Neural cell (in vitro differentiated cells): ENCODE results near the gene ARRB1. TPM values are rescaled to one million over a fixed set of nuclear protein-coding genes. Genes with fewer than 3 reads are reported as not detected.

Source experiments
- H2AFZ ChIP-seq: fragments of 200-600, 300-800 bp; sonication (generic), shearing (Covaris generic); 2 replicates; pipeline ENCODE4 v1.6.0; 2014; ENCODE audit warnings: low read depth, mild to moderate bottlenecking, antibody characterized with exemption, low read length, moderate library complexity
- H3F3A ChIP-seq: fragments of 200-600 bp; shearing (Covaris generic); 2 replicates; pipeline ENCODE4 v1.6.1; 2016; ENCODE audit warnings: mild to moderate bottlenecking, moderate library complexity, mixed read lengths, antibody characterized with exemption, low read length; ENCODE audit not compliant: insufficient read depth, poor library complexity, severe bottlenecking
- H3K27ac ChIP-seq: fragments of 200-600, 300-800 bp; sonication (generic), shearing (Covaris generic); 2 replicates; pipeline ENCODE4 v1.5.1; 2014; ENCODE audit warnings: mild to moderate bottlenecking, low read length, moderate library complexity
- H3K27me3 ChIP-seq: fragments of 300-800, 200-600 bp; sonication (generic), shearing (Covaris generic); 2 replicates; pipeline ENCODE4 v1.6.0; 2014; ENCODE audit warnings: mild to moderate bottlenecking, low read depth, low read length, moderate library complexity; ENCODE audit not compliant: insufficient read depth
- H3K36me3 ChIP-seq: fragments of 300-800, 200-600 bp; sonication (generic), shearing (Covaris generic); 2 replicates; pipeline ENCODE4 v1.5.1; 2014; ENCODE audit warnings: mild to moderate bottlenecking, antibody characterized with exemption, low read length, moderate library complexity; ENCODE audit not compliant: insufficient read depth
- H3K4me2 ChIP-seq: fragments of 300-800, 200-600 bp; sonication (generic), shearing (Covaris generic); 2 replicates; pipeline ENCODE4 v1.6.0; 2014; ENCODE audit warnings: mild to moderate bottlenecking, low read length
- H3K4me3 ChIP-seq: fragments of 300-800, 200-600 bp; sonication (generic), shearing (Covaris generic); 2 replicates; pipeline ENCODE4 v1.5.1; 2014; ENCODE audit warnings: mild to moderate bottlenecking, low read length, moderate library complexity
- H3K79me2 ChIP-seq: fragments of 200-600 bp; shearing (Covaris generic); replicated peaks from 2 replicates; pipeline ENCODE4 v1.6.0; 2014; ENCODE audit warnings: mild to moderate bottlenecking, low read length, moderate library complexity; ENCODE audit not compliant: insufficient read depth
- H3K9ac ChIP-seq: fragments of 300-800, 200-600 bp; sonication (generic), shearing (Covaris generic); 2 replicates; pipeline ENCODE4 v1.6.1; 2016; ENCODE audit warnings: mild to moderate bottlenecking, low read length, mixed read lengths
- H3K9me2 ChIP-seq: fragments of 200-600 bp; shearing (Covaris generic); 2 replicates; pipeline ENCODE4 v1.6.1; 2016; ENCODE audit warnings: mild to moderate bottlenecking, low read length, mixed read lengths; ENCODE audit not compliant: insufficient read depth
- H3K9me3 ChIP-seq: fragments of 200-600, 300-800 bp; sonication (generic), shearing (Covaris generic); 2 replicates; pipeline ENCODE4 v1.6.1; 2016; ENCODE audit warnings: mild to moderate bottlenecking, mixed run types, low read length, moderate library complexity, mixed read lengths
- H4K20me1 ChIP-seq: fragments of 200-600 bp; shearing (Covaris generic); 2 replicates; pipeline ENCODE4 v1.6.1; 2016; ENCODE audit warnings: mild to moderate bottlenecking, mixed run types; ENCODE audit not compliant: insufficient read depth
- EP300 ChIP-seq: fragments of 450-650 bp; conservative IDR thresholded peaks from 2 replicates; pipeline ENCODE4 v1.6.1; 2014; ENCODE audit warnings: antibody characterized with exemption, mild to moderate bottlenecking, moderate library complexity; ENCODE audit not compliant: poor library complexity, severe bottlenecking
- EZH2 ChIP-seq: fragments of 200-600, 300-800 bp; shearing (Covaris generic), sonication (generic); IDR thresholded peaks from 2 replicates; pipeline ENCODE4 v1.6.1; 2014; ENCODE audit warnings: antibody characterized with exemption, low read length, borderline replicate concordance, mild to moderate bottlenecking; ENCODE audit not compliant: insufficient read depth, poor library complexity, severe bottlenecking
- MXI1 ChIP-seq: fragments of 450-650 bp; conservative IDR thresholded peaks from 2 replicates; pipeline ENCODE4 v1.6.1; 2014; ENCODE audit warnings: antibody characterized with exemption, mild to moderate bottlenecking; ENCODE audit not compliant: poor library complexity, severe bottlenecking
- POLR2AphosphoS5 ChIP-seq: IDR thresholded peaks from 2 replicates; pipeline ENCODE4 v1.6.1; 2012
- RAD21 ChIP-seq: fragments of 450-650 bp; conservative IDR thresholded peaks from 2 replicates; pipeline ENCODE4 v1.6.1; 2014; ENCODE audit warnings: antibody characterized with exemption, mild to moderate bottlenecking, moderate library complexity
- SMC3 ChIP-seq: fragments of 450-650 bp; conservative IDR thresholded peaks from 2 replicates; pipeline ENCODE4 v1.6.1; 2014; ENCODE audit warnings: antibody characterized with exemption, mild to moderate bottlenecking, moderate library complexity; ENCODE audit not compliant: poor library complexity
- TAF1 ChIP-seq: IDR thresholded peaks from 2 replicates; pipeline ENCODE4 v1.6.1; 2012; ENCODE audit warnings: low read depth
- polyA plus RNA-seq: library from polyadenylated mRNA; depleted of rRNA; stranded (reverse); fragments of >200 nt; gene quantifications from 2 replicates; pipeline ENCODE4 v1.2.3, GENCODE V29; 2014
- TF ChIP-seq, protein P1 (sequence below): IDR thresholded peaks from 2 replicates; pipeline ENCODE4 v1.6.1; 2012; ENCODE audit warnings: borderline replicate concordance
- TF ChIP-seq, protein P2 (sequence below): fragments of 450-650 bp; IDR thresholded peaks from 2 replicates; pipeline ENCODE4 v1.5.1; 2014; ENCODE audit warnings: antibody characterized with exemption, mild to moderate bottlenecking, moderate library complexity; ENCODE audit not compliant: poor library complexity, severe bottlenecking

Gene ARRB1
- polyA plus RNA-seq, 1 donor from 2014 or later = 5.7 TPM

DNA sequence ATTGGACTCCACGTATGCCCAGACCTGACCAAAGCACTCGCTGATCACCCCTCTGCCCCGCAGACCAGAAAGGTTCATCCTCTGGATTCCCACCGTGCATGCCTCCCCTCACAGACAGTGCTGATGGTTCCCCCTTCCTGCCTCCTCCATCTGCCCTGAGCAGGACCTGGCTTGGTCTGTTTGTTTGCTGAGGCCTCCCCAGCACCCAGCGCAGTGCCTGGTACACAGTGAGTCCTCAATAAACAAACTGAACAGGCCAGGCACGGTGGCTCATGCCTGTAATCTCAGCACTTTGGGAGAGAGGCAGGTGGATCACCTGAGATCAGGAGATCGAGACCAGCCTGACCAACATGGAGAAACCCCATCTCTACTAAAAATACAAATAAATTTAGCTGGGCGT, 24.2 kb upstream of the ARRB1 start:
- no peak overlapping the region for H3K4me3 ChIP-seq
- no peak for TF ChIP-seq RAD21
- TF ChIP-seq EP300 = no peak
- TF ChIP-seq EZH2 = no peak
- TF ChIP-seq, protein P1, sequence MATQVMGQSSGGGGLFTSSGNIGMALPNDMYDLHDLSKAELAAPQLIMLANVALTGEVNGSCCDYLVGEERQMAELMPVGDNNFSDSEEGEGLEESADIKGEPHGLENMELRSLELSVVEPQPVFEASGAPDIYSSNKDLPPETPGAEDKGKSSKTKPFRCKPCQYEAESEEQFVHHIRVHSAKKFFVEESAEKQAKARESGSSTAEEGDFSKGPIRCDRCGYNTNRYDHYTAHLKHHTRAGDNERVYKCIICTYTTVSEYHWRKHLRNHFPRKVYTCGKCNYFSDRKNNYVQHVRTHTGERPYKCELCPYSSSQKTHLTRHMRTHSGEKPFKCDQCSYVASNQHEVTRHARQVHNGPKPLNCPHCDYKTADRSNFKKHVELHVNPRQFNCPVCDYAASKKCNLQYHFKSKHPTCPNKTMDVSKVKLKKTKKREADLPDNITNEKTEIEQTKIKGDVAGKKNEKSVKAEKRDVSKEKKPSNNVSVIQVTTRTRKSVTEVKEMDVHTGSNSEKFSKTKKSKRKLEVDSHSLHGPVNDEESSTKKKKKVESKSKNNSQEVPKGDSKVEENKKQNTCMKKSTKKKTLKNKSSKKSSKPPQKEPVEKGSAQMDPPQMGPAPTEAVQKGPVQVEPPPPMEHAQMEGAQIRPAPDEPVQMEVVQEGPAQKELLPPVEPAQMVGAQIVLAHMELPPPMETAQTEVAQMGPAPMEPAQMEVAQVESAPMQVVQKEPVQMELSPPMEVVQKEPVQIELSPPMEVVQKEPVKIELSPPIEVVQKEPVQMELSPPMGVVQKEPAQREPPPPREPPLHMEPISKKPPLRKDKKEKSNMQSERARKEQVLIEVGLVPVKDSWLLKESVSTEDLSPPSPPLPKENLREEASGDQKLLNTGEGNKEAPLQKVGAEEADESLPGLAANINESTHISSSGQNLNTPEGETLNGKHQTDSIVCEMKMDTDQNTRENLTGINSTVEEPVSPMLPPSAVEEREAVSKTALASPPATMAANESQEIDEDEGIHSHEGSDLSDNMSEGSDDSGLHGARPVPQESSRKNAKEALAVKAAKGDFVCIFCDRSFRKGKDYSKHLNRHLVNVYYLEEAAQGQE = no peak
- TF ChIP-seq POLR2AphosphoS5 = no peak
- TF ChIP-seq TAF1 = no peak
- TF ChIP-seq, protein P2, sequence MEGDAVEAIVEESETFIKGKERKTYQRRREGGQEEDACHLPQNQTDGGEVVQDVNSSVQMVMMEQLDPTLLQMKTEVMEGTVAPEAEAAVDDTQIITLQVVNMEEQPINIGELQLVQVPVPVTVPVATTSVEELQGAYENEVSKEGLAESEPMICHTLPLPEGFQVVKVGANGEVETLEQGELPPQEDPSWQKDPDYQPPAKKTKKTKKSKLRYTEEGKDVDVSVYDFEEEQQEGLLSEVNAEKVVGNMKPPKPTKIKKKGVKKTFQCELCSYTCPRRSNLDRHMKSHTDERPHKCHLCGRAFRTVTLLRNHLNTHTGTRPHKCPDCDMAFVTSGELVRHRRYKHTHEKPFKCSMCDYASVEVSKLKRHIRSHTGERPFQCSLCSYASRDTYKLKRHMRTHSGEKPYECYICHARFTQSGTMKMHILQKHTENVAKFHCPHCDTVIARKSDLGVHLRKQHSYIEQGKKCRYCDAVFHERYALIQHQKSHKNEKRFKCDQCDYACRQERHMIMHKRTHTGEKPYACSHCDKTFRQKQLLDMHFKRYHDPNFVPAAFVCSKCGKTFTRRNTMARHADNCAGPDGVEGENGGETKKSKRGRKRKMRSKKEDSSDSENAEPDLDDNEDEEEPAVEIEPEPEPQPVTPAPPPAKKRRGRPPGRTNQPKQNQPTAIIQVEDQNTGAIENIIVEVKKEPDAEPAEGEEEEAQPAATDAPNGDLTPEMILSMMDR = no peak
- TF ChIP-seq MXI1 = no peak
- no peak for TF ChIP-seq SMC3
- H3F3A ChIP-seq = no peaks in the 10 kb centered on the region
- H3K27ac ChIP-seq = no peak overlapping the region
- no peak overlapping the region for H2AFZ ChIP-seq
- no peak overlapping the region for H3K4me2 ChIP-seq
- no peaks in the 10 kb centered on the region for H3K36me3 ChIP-seq
- H4K20me1 ChIP-seq = no peaks in the 10 kb centered on the region
- H3K9me2 ChIP-seq = no peaks in the 10 kb centered on the region
- H3K27me3 ChIP-seq = no peaks in the 10 kb centered on the region
- no peaks in the 10 kb centered on the region for H3K9me3 ChIP-seq
- no peaks in the 10 kb centered on the region for H3K79me2 ChIP-seq
- no peak overlapping the region for H3K9ac ChIP-seq

DNA sequence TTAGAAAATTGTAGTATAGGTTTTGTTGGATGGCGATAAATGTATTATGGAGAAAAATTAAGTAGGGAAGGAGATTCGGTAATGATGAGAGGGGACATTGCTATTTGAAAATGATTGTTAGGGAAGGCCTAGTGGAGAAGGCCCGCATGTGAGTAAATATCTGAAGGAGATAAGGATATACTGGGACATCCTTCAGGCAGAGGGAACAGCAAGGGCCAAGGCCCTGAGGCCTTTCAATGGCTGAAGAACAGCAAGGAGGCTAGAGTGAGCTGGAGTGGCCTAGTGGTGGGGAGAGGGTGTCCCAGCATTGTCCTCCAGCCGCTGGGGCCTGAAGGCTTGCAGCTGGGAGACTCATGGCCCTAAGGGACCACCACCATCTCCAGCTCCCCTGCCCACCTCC, 23.2 kb upstream of the ARRB1 start:
- no peaks in the 10 kb centered on the region for H3K9me3 ChIP-seq
- TF ChIP-seq EP300 (no peak), TAF1 (no peak), RAD21 (no peak), SMC3 (no peak), MXI1 (no peak), EZH2 (no peak), POLR2AphosphoS5 (no peak)
- TF ChIP-seq, protein P2 = no peak
- TF ChIP-seq, protein P1 = no peak
- no peak overlapping the region for H3K4me3 ChIP-seq
- H2AFZ ChIP-seq = no peak overlapping the region
- no peak overlapping the region for H3K4me2 ChIP-seq
- no peaks in the 10 kb centered on the region for H3K36me3 ChIP-seq
- H4K20me1 ChIP-seq = no peaks in the 10 kb centered on the region
- no peaks in the 10 kb centered on the region for H3K79me2 ChIP-seq
- H3K27me3 ChIP-seq = no peaks in the 10 kb centered on the region
- H3F3A ChIP-seq = no peaks in the 10 kb centered on the region
- no peaks in the 10 kb centered on the region for H3K9me2 ChIP-seq
- H3K9ac ChIP-seq = no peak overlapping the region
- H3K27ac ChIP-seq = no peak overlapping the region
